ENCODE data around the gene OSGIN1. TPM values are rescaled to one million over a fixed set of nuclear protein-coding genes. Genes with fewer than 3 reads are reported as not detected.

OSGIN1 gene
- total RNA-seq, 4 donors from 2014 or later, result 2.7 to 7.2 (median 4.4) TPM

DNA sequence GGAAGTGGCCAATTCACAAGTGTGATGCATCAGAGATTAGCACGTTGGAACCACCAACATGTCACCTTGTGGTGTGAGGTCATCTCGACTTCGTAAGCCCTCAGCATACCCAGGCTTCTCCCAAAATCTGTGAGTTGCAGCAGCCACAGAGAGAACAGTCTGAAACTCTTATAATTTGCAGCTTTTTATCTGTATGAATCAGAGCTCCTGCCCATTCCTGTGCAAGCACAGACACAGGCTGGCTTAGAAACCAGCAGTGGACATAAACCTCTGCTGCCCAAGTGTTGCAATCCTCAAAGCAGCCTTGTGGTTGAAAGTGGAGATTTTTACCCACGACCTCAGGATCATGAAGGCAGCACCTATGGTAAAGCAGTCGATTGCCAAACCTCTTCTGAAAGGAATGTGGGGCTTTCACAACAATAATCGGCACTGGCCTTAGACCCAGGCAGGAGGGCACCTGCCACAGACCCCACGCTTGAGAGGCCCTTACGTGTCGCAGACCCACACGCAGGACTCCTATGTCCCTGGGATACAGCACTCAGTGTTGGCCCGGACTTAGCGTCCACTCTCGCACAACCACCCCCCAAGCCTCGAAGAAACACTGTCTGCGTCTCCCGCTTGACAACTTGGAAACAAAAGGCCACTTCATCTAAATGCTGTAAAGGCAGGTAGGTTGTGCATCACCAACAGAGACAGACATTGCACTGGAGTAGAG, 24.5 kb upstream of the OSGIN1 start:
- TF ChIP-seq, protein P1, sequence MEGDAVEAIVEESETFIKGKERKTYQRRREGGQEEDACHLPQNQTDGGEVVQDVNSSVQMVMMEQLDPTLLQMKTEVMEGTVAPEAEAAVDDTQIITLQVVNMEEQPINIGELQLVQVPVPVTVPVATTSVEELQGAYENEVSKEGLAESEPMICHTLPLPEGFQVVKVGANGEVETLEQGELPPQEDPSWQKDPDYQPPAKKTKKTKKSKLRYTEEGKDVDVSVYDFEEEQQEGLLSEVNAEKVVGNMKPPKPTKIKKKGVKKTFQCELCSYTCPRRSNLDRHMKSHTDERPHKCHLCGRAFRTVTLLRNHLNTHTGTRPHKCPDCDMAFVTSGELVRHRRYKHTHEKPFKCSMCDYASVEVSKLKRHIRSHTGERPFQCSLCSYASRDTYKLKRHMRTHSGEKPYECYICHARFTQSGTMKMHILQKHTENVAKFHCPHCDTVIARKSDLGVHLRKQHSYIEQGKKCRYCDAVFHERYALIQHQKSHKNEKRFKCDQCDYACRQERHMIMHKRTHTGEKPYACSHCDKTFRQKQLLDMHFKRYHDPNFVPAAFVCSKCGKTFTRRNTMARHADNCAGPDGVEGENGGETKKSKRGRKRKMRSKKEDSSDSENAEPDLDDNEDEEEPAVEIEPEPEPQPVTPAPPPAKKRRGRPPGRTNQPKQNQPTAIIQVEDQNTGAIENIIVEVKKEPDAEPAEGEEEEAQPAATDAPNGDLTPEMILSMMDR (IDR thresholded peaks at IDR 0.05; ENCODE audit: low read depth), result no peak

- TF ChIP-seq, protein P1 (IDR thresholded peaks at IDR 0.05; ENCODE audit: low read depth), result no peak
Observed at GRCh38 chr16:83929811-83930555, 23.1 kb upstream of the OSGIN1 start.

GRCh38 chr16:83930730-83931500, 22.1 kb upstream of the OSGIN1 start:
- TF ChIP-seq, protein P1 (IDR thresholded peaks at IDR 0.05; ENCODE audit: low read depth), result no peak

- TF ChIP-seq, protein P1 (IDR thresholded peaks at IDR 0.05; ENCODE audit: low read depth), result no peak
Observed at GRCh38 chr16:83931556-83931955, 21.5 kb upstream of the OSGIN1 start.

DNA sequence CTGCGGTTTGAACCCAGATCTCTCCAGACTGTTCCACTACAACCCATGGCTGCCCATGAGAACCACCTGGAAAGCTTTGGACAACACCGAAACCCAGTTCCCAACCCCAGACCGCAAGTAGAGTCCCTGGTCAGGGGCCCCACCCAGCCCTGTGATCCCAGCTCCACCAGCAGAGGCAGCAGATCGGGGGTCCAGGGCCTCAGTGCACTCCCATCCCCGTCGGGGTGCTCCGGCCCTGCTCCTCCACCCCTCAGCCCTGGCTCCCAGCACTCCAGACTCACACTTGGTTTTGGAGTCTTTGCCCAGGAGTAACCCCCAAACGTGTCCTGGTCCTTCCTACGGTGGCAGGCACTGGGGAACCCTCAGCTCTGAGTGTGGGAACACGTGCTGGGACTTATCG, 20.7 kb upstream of the OSGIN1 start:
- TF ChIP-seq, protein P1 (IDR thresholded peaks at IDR 0.05; ENCODE audit: low read depth), result no peak

GRCh38 chr16:83932955-83933673, 19.9 kb upstream of the OSGIN1 start:
- TF ChIP-seq, protein P1 (IDR thresholded peaks at IDR 0.05; ENCODE audit: low read depth), result no peak
